MG63 (cell line): Measurements from ENCODE around the gene ITGAD. TPM values are rescaled to one million over a fixed set of nuclear protein-coding genes. Genes with fewer than 3 reads are reported as not detected.

Experiments
- DNase-seq: peaks from one replicate; pipeline ENCODE4 v3.0.0-alpha.2; 2020
- H3K27me3 ChIP-seq: fragments of 250-450 bp; sonication (Bioruptor Pico); 2 replicates; pipeline ENCODE4 v1.5.1; 2020; ENCODE audit warnings: mild to moderate bottlenecking, moderate library complexity
- H3K36me3 ChIP-seq: fragments of 250-450 bp; sonication (Bioruptor Pico); 2 replicates; pipeline ENCODE4 v1.5.1; 2020; ENCODE audit warnings: mild to moderate bottlenecking, moderate library complexity
- H3K4me3 ChIP-seq: fragments of 250-450 bp; sonication (Bioruptor Pico); 2 replicates; pipeline ENCODE4 v1.5.1; 2020; ENCODE audit warnings: mild to moderate bottlenecking, moderate library complexity
- H3K9me3 ChIP-seq: fragments of 250-450 bp; sonication (Bioruptor Pico); 2 replicates; pipeline ENCODE4 v1.5.1; 2020; ENCODE audit warnings: mild to moderate bottlenecking, moderate library complexity
- total RNA-seq: library from RNA; depleted of rRNA; stranded (reverse); fragments of >200 nt; shearing (Covaris generic); gene quantifications from 2 replicates; pipeline ENCODE4 v1.2.3, GENCODE V29; 2014; ENCODE audit warnings: low replicate concordance

The ITGAD gene
- total RNA-seq, 1 experiment from 2014 or later: not detected

DNA sequence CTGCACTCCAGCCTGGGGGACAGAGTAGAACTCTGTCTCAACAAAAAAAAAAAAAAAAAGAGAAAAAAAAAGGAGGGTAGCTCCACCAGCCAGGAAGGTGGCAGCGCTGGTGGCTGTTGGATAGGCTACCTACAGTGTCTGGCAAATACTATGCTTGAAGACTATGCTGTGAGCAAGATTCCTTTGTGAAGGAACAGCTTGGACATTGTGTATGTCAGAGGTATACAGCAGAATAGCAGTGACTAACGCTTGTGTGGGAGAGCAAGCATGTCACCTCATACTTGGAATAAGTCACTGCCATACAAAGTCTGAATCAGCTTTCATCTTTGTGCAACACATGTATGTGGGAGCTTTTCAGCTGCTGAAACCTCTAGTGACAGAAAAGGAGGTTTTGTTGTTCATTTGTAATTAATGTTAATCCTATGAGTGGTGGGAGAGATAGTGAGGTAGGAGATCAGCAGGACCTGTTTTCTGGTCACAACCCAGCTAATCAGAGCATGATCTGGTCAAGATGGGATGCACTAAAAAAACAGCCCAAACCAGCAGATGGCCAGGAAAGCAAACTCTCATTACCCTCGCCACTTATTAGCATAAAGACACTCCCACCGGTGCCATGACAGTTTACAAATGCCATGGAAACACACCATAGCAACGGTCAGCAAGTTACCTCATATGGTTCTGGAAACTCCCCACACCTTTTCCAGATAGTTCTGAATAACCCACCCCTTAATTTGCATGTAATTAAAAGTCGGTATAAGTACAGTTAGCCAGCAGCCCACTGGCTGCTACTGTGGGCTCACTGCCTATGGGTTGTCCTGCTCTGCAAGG lies 6.8 kb upstream of the ITGAD start:
- peaks cover 55% of the 10 kb centered on the region for H3K27me3 ChIP-seq
- no peak overlapping the region for H3K4me3 ChIP-seq
- no peaks in the 10 kb centered on the region for H3K9me3 ChIP-seq
- DNase-seq: no peak
- no peaks in the 10 kb centered on the region for H3K36me3 ChIP-seq

DNA sequence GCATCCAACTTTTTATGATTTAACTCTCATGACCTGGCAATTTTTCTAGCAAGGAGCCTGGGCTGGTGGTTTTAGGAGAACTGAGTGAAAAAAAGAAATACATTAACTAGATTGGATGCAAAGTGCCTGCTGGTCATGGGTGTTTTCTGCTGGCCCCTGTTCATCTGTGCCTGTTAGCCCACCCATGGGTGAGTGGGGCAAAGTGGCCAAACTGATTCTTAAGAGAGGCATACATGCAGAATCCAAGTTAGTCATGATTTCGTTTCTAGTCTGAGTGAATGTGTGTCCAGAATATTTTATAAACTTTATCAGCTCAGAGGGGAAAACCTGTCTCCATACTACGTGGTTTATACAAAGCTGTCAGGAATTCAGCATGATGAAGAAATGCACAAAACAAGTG lies 4.6 kb upstream of the ITGAD start:
- Histone ChIP-seq H3K27me3 (peaks cover 55% of the 10 kb centered on the region), H3K36me3 (no peaks in the 10 kb centered on the region)
- DNase-seq: no peak

DNA sequence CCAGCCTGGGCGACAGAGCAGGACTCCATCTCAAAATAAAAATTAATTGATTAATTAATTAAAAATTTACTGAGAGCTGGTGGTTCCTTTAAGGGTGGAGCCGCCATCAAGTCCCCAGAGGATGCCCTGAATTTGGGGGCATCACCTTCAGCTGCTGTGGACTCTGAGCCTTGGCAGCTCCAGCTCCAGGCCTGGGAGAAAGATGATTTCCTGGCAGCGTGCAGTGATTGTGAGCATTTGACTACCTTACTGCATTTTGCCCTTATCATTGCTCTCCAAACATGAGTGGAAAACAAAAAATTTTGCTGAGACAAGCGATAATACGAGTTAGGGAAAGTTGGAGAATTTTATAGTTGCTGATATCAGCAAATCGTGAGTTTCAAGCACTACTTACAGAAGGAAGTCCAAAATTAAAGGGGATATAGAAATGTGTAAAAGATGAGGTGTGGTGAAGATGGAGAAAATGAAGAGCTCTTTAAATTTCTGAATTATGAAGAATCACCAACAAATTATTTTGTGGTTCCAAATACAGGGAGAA lies 2.6 kb upstream of the ITGAD start:
- no peaks in the 10 kb centered on the region for H3K36me3 ChIP-seq

More for the DNA sequence above, 4.6 kb upstream of the ITGAD start:
- no peak overlapping the region for H3K4me3 ChIP-seq
- H3K9me3 ChIP-seq: no peaks in the 10 kb centered on the region

DNA sequence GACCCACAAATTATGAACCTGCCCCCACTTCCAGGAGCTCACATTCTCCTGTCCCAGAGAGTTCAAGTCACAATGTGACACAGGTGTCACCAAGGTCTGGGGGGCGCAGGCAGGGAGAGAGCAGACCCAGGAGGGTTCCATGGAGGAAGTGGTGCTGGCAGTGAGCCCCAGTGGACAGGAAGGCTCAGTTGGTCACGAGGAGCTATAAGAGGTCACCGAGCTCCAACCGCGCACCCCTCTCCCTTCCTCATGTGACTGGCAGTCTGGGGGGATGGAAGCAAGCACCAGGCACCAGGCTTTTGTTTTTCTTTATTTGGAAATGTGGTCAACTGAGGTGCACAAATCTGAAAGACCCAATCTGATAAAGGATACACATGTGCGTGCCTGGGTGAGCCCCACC lies 2.5 kb downstream of the ITGAD start:
- Histone ChIP-seq H3K36me3 (peaks cover 11% of the 10 kb centered on the region), H3K9me3 (peaks cover 2% of the 10 kb centered on the region), H3K4me3 (no peak overlapping the region), H3K27me3 (peaks cover 11% of the 10 kb centered on the region)
- no peak for DNase-seq

More for the DNA sequence above, 2.6 kb upstream of the ITGAD start:
- Histone ChIP-seq H3K4me3 (no peak overlapping the region), H3K27me3 (peaks cover 53% of the 10 kb centered on the region), H3K9me3 (no peaks in the 10 kb centered on the region)
- DNase-seq: no peak

DNA sequence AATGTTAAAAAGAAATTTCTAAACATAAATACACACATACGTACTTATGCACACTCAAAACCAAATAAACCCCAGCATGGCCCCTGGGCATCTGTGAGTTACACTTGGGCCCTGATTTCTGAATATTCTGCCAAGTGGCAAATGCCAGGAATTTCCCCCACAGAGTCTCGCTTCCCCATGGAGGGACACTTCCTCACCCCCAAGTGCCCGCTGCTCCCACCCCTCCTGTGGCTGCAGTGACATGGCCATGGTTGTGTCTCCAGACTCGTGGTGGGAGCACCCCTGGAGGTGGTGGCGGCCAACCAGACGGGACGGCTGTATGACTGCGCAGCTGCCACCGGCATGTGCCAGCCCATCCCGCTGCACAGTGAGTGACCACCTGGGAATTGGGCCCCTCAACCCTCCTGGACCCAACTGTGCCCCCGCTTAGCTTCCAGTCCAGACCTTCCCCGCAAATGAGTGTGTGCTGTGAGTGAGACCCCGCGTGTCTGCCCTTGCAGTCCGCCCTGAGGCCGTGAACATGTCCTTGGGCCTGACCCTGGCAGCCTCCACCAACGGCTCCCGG lies 4.0 kb downstream of the ITGAD start:
- DNase-seq: no peak
- Histone ChIP-seq H3K36me3 (peaks cover 25% of the 10 kb centered on the region), H3K4me3 (no peak overlapping the region), H3K9me3 (peaks cover 3% of the 10 kb centered on the region), H3K27me3 (0 out of 2 replicates have a peak, but pooled peaks cover 2% of the 10 kb centered on the region)

DNA sequence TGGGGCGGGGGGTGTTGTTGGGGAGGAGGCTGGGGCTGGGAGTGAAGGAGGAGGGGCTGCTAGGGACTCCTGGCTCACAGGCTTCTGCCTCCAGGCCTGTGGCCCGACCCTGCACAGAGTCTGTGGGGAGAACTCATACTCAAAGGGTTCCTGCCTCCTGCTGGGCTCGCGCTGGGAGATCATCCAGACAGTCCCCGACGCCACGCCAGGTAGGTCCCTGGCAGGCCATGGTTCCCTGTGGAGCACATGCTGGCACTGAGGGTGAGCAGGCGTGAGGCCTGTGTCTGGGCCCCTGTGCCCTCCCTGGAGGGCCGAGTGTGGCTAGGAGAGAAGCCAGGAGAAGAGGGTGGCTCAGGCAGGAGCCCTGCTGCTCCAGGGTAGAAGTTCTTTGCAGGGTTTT lies 4.6 kb downstream of the ITGAD start:
- Histone ChIP-seq H3K27me3 (0 out of 2 replicates have a peak, but pooled peaks cover 2% of the 10 kb centered on the region), H3K9me3 (peaks cover 3% of the 10 kb centered on the region), H3K36me3 (peaks cover 29% of the 10 kb centered on the region), H3K4me3 (no peak overlapping the region)
- DNase-seq: no peak

DNA sequence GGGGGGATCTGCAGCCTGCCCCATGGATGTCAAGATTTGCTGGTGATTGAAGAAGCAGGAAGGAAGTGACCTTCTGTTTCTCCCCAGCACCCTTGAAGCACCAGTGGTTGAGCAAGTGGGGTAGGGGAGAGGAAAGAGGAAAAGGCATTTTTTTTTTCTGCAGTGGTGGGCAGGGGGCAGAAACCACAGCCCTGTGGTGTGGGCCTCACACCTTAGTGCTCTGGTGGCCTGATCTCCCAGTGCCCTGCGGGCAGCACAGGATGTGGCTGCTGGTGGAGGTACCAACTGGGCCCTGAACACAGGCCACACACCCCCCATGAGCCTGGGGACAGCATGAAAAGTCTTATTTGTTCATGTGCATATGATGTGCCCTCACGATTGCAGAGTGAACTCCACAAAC lies 7.1 kb downstream of the ITGAD start:
- peaks cover 3% of the 10 kb centered on the region for H3K9me3 ChIP-seq
- H3K27me3 ChIP-seq: no peaks in the 10 kb centered on the region
- DNase-seq: no peak
- H3K4me3 ChIP-seq: no peak overlapping the region
- peaks cover 29% of the 10 kb centered on the region for H3K36me3 ChIP-seq

DNA sequence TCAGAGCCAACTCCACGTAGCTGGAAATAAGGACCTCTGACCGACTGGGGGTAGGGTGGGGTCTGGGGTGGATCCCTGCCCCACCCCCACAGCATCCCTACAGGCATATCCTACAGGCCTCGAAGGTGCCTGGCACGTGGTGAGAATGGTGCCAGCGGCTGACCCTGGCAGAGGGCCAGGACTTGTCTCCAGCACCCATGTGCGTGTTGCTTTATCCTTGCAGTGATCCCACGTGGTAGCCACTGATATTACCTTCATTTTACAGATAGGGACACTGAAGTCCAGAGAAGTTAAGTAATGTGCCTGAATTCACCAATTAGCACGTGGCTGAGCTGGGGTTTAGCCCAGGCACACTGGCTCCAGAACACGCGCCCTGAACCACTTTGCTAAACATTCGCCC lies 8.3 kb downstream of the ITGAD start:
- Histone ChIP-seq H3K4me3 (no peak overlapping the region), H3K36me3 (peaks cover 29% of the 10 kb centered on the region), H3K9me3 (peaks cover 3% of the 10 kb centered on the region), H3K27me3 (no peaks in the 10 kb centered on the region)
- no peak for DNase-seq

DNA sequence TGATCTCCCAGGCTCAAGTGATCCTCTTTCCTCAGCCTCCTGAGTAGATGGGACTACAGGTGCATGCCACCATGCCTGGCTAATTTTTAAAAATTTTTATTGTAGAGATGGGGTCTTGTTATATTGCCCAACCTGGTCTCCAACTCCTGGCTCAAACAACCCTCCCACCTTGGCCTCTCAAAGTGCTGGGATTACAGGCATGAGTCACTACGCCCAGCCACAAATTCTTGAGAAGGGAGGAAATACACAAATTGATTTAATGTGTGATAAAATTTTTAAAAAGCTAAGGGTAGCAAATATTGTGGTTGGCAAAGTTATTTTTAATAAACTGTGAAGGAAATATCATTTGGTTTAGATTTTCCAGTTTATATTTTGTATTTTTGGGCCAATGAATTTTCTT lies 9.6 kb downstream of the ITGAD start:
- Histone ChIP-seq H3K36me3 (peaks cover 29% of the 10 kb centered on the region), H3K4me3 (peak overlapping the region; percentile 82; the same call in 1 of the 2 replicates), H3K9me3 (peaks cover 3% of the 10 kb centered on the region), H3K27me3 (no peaks in the 10 kb centered on the region)
- DNase-seq: no peak

DNA sequence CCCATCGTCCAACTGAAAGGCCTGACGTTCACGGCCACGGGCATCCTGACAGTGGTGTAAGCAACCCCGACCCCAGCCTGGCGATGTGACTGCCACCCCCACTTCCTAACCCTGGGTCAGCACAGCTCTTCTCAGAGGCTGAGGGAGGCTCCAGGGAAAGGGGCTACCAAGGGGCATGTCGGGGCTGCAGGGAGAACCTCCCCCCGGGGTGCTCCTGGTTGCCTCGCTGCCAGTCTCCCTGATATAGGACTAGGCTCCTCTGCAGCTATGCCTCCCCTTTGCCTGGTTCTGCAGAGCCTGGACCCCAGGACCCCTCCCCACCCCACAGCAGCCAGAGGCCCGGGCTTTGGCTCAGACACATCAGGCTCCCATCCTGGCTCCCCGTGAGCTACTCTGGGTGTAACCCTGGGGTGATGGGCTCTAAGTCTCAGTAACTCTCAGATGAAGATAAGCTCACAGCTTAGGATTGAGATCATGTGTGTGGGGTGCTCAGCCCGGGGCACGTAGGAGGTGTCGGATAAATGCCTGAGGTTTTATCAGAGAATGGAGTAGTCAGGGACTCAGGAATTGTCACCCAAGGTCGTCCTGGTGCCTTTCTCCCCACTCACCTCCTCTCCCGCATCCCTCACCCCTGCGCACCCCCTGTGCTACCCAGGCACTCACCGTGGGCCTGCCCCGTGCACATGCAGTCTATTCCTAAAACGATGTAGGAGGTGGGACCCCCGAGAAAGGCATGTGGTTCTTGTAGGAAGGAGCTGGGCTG lies 10.6 kb downstream of the ITGAD start:
- Histone ChIP-seq H3K4me3 (peak overlapping the region; percentile 82), H3K27me3 (no peaks in the 10 kb centered on the region), H3K36me3 (peaks cover 29% of the 10 kb centered on the region), H3K9me3 (peaks cover 3% of the 10 kb centered on the region)
- DNase-seq: no peak

DNA sequence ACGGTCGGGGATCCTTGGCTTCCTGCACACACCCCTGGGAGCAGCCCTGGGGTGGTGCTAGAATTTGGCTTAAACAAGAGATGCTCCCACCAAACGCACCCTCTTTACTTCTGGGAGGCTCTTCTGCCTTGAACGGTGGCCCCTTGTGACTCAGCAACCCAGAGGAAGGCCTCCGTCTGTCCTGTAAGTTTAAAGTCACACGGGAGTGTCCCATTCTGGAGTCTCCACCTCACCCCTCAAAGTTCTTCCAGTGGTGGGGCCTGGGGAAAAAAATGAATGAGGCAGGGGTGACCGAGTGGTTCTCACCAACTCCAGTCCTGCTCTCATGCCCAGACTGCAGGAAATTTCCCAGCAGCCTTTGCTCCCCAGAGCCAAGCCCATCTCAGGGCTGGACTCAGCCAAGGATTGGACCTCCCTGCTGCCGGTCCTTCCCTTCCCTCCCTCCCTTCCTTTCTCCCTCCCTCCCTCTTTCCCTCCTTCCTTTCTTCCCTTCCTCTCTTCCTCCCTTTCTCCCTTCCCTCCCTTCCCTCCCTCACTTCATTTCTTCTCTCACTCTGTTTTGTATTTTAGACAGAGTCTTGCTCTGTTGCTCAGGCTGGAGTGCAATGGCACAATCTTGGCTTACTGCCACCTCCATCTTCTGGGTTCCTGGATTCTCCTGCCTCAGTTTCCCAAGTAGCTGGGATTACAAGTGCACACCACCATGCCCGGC lies 11.4 kb downstream of the ITGAD start:
- DNase-seq: peak; percentile 89
- Histone ChIP-seq H3K4me3 (peak overlapping the region; percentile 82), H3K36me3 (peaks cover 29% of the 10 kb centered on the region), H3K9me3 (peaks cover 3% of the 10 kb centered on the region), H3K27me3 (no peaks in the 10 kb centered on the region)

DNA sequence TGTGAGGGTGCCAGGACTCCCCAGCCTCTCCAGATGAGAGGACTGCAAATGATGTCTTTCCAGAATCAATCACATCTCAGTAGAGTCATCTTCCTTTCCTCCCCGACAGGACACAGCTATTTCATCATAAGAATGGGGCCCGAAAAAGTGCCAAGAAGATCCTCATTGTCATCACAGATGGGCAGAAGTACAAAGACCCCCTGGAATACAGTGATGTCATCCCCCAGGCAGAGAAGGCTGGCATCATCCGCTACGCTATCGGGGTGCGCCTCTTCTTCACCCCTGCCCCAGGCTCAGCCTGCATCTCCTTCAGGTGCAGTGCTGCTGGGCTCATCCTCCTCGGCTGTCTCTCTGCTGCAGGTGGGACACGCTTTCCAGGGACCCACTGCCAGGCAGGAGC lies 14.3 kb downstream of the ITGAD start:
- Histone ChIP-seq H3K9me3 (no peaks in the 10 kb centered on the region), H3K36me3 (peaks cover 3% of the 10 kb centered on the region), H3K27me3 (no peaks in the 10 kb centered on the region), H3K4me3 (no peak overlapping the region)
- no peak for DNase-seq

DNA sequence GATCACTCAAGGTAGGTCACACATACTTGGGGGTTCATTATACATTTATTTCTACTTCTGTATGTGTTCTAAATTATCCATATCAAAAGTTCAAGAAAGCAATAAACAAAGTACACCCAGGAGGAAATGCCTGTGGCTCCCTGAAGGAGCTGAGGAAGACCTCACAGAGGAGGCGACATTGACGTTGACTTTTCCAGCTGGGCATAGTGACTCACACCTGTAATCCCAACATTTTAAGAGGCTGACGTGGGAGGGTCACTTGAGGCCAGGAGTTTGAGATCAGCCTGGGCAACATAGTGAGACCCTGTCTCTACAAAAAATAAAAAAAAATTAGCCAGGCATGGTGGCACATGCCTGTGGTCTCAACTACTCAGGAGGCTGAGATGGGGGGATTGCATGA lies 16.3 kb downstream of the ITGAD start:
- H3K27me3 ChIP-seq: no peaks in the 10 kb centered on the region; the same call in 1 of the 2 replicates
- peak; percentile 35 for DNase-seq
- no peaks in the 10 kb centered on the region for H3K9me3 ChIP-seq
- no peaks in the 10 kb centered on the region for H3K36me3 ChIP-seq
- H3K4me3 ChIP-seq: no peak overlapping the region

DNA sequence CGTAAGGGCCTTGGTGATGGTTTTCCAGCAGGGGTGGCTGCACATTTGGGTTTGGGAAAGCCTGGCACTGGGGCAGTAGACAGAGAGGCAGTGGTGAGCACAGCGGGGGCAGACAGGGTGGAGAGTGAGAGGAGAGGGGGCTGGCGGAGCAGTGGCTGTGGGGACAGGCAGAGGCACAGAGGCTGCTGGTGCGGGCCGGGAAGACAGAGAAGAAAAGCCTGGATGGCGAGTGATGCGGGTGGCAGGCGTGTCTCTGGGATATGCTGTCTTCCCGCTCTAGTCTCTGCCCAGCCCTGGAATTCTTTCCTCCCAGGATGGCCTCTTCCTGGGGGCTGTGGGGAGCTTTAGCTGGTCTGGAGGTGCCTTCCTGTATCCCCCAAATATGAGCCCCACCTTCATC lies 16.9 kb downstream of the ITGAD start:
- DNase-seq: no peak
- Histone ChIP-seq H3K4me3 (no peak overlapping the region), H3K27me3 (no peaks in the 10 kb centered on the region; the same call in 1 of the 2 replicates), H3K9me3 (no peaks in the 10 kb centered on the region), H3K36me3 (no peaks in the 10 kb centered on the region)

DNA sequence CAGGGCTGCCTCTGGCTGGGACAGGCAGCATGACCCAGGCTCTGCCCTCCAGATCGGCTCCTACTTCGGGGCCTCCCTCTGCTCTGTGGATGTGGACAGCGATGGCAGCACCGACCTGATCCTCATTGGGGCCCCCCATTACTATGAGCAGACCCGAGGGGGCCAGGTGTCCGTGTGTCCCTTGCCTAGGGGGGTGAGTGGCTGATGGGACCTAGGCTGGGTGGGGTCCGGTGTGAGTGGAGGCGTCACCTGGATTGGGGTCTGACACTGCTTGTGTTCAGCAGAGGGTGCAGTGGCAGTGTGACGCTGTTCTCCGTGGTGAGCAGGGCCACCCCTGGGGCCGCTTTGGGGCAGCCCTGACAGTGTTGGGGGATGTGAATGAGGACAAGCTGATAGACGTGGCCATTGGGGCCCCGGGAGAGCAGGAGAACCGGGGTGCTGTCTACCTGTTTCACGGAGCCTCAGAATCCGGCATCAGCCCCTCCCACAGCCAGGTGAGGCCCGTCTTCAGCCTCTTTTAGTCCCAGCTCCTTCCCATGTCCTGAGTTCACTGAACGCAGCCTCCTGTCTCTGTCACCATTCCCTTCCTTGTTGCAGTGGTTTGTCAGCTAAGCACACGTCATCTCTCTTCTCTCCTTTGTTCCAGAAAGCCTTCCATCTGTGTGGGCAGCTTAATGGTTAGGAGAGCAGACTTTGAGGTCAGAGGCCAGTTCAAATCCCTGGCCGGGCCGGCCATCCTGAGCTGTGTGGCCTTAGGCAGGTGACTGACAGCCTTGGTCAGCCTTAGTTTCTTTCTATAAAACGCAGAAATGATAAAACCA lies 18.1 kb downstream of the ITGAD start:
- DNase-seq: no peak
- Histone ChIP-seq H3K4me3 (no peak overlapping the region), H3K36me3 (no peaks in the 10 kb centered on the region)

DNA sequence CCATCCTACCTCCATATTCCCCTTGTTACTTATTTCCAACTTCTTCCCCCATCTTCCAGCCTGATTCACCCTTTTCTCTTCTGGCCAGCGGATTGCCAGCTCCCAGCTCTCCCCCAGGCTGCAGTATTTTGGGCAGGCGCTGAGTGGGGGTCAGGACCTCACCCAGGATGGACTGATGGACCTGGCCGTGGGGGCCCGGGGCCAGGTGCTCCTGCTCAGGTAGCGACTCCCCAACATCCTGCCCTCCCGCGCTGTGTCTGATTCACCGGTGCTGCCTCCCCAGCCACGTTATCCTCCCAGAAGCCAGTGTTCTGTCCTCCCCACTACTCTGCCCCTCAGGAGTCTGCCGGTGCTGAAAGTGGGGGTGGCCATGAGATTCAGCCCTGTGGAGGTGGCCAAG lies 19.6 kb downstream of the ITGAD start:
- Histone ChIP-seq H3K4me3 (no peak overlapping the region), H3K27me3 (no peaks in the 10 kb centered on the region; the same call in 1 of the 2 replicates), H3K36me3 (no peaks in the 10 kb centered on the region), H3K9me3 (no peaks in the 10 kb centered on the region)
- no peak for DNase-seq

More for the DNA sequence above, 18.1 kb downstream of the ITGAD start:
- Histone ChIP-seq H3K27me3 (no peaks in the 10 kb centered on the region; the same call in 1 of the 2 replicates), H3K9me3 (no peaks in the 10 kb centered on the region)
